ENCODE measurements around the gene MED27. TPM values are rescaled to one million over a fixed set of nuclear protein-coding genes. Genes with fewer than 3 reads are reported as not detected.

Gene MED27
- polyA plus RNA-seq, 1 donor, result 13.9 TPM

DNA sequence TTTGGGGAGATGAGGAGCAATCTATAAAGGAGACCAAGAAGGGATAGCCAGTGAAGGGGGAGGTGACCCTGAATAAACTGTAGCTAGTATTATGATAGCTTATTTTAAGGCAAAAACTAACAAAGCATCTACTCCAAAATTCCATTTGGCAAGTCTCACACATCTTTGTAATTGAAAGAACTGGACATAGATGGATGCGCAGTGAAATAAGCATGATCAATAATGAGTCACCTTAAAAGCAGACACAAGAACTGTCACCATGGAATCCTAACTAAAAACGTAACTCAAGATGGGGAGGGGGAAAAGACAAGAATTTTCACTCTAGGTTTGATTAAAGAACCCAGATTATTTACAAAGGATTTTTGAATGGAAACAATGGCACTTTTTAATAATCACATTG is 164.5 kb downstream of the MED27 start:
- no peak for DNase-seq

DNA sequence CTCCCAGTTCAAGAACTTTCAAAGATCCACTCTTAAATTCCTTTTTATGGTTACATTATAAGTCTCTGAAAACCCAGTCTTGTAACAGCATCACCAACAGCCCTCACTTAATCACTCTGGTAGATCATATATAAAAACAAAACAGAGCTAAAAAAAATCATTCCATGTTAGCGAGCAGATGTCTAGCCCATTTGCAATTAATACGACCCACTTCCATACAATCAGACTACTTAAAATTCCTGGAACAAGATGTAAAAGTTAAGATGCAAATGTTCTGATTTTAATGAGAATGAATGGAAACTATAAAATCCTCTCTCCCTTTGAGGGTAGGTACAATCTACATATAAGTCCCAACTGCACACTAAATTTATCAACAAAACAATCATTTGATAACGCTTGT is 167.0 kb downstream of the MED27 start:
- no peak for DNase-seq

- DNase-seq, result no peak
Measured at GRCh38 chr9:131912069-131912468, 167.6 kb downstream of the MED27 start.

DNA sequence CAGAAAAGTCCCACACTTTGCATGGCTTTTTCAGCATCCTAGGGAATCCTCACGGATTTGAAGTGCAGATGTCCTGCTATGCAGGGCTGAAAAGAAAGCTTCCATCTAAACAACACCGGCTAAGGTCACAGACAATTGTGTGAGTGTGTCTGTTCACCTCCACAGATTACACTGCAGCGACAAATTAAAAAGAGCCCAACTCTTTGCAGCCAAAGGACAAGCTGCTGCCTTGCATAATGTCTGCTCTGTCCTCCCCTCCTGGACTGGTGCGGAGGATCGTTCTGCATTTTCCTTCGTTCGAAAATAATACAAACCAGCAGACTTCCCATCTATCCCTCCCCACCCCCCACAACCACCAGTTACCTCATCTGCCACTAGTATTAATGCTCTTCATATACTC is 169.1 kb downstream of the MED27 start:
- DNase-seq, result no peak

GRCh38 chr9:131905144-131905543 is 174.5 kb downstream of the MED27 start:
- no peak for DNase-seq

DNA sequence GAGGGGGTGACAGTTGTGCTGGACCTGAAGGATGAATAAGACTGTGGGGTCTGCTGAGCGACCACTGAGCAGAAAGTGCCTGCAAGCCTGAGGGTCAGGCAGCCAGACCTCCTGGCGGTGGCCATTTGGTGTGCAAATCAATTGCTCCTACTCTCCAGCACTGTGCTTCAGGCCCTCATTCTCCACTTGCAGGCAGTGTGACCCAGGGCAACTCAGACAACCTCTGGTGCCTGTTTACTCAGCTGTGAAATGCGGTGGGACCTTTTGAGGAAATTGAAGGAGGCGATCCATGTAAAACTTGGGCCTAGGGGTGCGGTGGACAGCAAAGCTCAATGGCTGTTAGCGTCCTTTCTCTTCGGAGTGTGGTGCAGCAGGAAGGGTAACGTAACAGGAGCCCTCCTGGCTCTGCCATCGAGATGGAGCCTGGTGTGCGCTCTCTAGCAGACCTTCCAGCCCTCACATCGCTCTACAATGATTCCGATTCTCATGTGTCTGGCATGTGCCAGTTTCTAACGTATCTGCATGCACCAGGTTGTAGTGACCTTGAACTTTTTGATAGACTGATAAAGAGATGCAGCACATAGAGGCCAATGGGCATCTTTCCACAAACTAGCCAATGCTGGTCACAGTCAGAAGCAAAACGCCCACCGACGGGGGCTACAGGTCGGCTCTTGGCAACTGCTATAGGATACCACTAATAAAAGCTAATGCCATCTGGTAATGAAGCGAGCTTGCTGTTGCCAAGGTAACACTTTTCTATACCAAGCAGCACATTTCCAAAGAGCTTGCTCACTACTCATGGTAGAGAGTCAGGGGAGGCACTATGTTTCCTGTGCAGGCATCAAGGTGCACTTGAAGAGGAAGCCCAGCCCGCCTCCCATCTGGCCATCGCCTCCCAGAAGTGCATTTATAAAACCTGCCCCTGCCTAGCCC is 180.1 kb downstream of the MED27 start:
- no peak for DNase-seq

DNA sequence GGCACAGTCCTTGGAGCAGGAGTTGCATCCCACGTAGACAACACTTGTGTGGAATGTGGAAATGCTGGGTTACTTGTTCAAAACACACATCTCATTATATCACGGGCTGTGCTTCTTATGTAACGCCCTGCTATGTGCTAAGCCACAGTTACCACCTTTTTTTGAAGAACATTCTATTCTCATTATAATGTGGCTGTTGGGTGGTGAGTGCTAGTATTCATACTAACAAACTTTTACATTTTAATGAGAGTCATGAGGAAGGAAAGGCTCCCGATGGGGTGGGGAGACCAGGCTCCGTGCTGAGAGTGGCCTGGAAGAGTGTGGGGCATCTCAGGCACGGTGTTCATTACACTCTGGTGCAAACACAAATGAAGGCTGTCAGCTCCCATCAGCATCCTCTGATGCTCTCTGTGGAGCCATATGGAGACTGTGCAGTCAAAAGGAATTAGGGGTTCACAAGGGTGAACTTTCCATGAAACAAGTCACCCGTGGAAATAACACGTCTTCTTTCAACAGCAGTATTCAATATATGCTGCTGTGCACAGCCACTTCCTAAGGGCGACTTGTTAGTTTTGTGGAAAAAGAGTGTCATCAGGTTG is 186.7 kb downstream of the MED27 start:
- DNase-seq, result no peak

GRCh38 chr9:131892162-131892707 is 187.4 kb downstream of the MED27 start:
- no peak for DNase-seq

GRCh38 chr9:131891598-131891997 is 188.1 kb downstream of the MED27 start:
- no peak for DNase-seq

GRCh38 chr9:131889437-131890251 is 190.0 kb downstream of the MED27 start:
- no peak for DNase-seq

DNA sequence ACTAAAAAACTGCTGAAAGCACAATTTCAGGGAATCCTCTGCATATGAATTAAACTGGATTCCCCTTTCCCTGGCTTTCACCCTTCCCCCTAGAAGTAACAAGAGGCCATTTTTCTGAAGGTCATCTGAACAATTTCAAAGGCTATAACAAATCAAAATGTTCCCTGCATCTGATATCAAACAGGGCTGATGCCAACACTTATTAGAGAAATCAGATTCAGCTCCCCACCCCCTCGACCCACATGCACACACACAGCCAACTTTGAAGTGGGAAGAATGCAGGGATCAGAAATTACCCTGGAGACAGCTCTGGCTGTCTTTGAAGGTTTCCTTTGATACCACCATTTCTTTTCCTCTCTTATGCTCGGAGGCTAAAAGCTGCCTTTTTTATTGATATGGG is 190.7 kb downstream of the MED27 start:
- no peak for DNase-seq

DNA sequence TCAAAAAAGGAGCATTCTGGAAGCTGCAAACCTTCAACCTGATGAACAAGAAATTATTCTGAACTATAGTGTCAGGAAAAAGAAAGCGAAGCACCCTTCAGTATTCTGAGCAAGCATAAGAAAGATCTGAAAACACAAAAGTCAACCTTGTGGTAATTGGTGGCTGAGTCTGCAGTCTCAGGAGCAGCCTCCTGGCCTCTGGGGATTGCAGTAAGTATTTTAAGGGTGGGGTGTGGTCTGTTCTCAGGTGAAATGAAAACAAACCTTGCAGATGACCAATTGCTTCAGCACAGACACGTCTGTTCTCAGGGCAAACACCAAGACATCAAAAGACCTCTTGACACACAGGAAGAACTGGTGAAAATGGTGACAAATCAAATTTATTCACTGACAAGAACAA is 192.0 kb downstream of the MED27 start:
- no peak for DNase-seq

DNA sequence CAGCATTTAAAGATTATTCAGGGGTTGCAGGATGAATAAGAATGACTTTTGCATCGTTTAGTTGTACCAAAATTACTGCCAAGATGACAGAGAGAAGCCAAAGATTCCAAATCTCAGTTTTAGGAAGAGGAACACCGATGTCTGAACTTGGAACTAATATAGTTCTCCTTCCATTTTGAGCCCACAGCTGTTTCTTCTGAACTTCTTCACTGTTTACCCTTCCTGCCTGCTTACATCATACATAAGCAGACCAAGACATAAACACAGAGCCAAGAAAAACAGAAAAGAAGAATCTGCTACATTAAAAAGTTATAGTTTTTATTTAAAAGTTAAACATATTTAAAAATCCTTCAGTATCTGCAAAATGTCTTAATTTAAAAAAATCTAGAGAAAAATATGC is 192.8 kb downstream of the MED27 start:
- DNase-seq, result no peak

GRCh38 chr9:131885144-131885609 is 194.5 kb downstream of the MED27 start:
- DNase-seq, result no peak

- no peak for DNase-seq
Measured at GRCh38 chr9:131884222-131884621, 195.4 kb downstream of the MED27 start.

GRCh38 chr9:131880833-131881583 is 198.7 kb downstream of the MED27 start:
- no peak for DNase-seq

GRCh38 chr9:131879911-131880290 is 199.8 kb downstream of the MED27 start:
- DNase-seq, result no peak

DNA sequence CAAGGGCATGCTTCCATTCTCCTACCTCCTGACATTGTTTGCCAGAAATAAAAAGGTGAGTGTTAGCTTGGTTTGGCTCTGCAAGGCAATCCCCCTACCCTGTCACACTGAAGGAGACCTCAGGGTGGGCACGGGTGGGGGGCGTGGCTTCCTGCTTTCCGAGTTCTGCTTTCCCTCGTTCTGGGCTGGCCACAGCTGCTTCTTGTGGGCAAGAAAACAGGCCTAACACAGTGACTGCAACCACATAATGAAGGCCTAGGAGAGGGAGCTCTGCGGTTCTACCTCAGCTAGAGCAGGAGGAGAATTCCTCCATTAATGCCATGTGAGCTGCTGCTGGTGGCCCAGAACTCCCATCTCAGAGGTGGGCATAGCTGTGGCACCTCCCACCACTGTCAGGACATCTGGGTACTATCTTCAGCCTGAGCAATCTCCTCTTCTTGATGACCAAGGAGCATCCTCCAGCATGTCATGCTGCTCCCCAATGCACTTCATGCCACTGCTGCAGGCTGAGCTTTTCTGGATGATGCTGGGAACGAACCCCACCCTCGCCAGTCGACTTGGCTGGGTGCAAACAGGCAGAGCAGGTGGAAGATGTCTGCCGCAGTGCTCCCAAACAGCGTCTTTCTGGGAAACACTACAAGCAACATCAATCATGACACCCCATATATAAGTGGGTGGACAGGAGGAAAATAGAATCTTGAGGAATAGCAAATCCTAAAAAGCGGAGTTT is 200.3 kb downstream of the MED27 start:
- DNase-seq, result no peak

DNA sequence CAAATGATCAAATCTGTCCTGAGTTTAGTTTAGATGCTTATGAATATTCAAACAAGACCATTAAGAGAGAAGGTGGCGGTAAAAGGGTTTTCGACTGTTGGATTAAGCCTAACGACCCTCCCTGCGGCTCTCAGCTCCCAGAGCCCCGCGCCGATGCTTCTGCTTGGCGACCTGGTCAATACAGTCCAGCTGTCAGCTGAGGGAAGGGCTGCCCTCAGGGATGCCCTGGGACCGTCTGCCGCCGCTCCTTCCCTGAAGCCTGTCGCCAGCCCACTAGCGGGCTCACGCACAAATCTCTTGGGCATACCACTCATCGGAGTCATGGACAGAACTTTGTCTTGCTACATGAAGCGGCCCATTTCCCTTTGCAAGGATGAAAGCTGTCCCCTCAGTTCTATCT is 203.2 kb downstream of the MED27 start:
- no peak for DNase-seq

GRCh38 chr9:131875828-131876485 is 203.7 kb downstream of the MED27 start:
- DNase-seq, result no peak

Data from hindlimb muscle (tissue), 1 donor.